Keratinocyte (primary cell): ENCODE data around the gene GTPBP6. TPM values are rescaled to one million over a fixed set of nuclear protein-coding genes. Genes with fewer than 3 reads are reported as not detected.

ENCODE experiments used
- DNase-seq: peaks from one replicate; pipeline ENCODE4 v3.0.0-alpha.2; 2011; ENCODE audit warnings: low read depth, missing footprints, low spot score
- FAIRE-seq: peaks from 2 replicates; lab custom pipeline; 2011; peaks lifted over from hg19 to GRCh38; lab: Jason Lieb, UNC
- H2AFZ ChIP-seq: 2 replicates; pipeline ENCODE4 v1.6.0; 2012; ENCODE audit warnings: low read length, control low read depth, inconsistent platforms; ENCODE audit not compliant: control insufficient read depth
- H3K27ac ChIP-seq: 2 replicates; pipeline ENCODE4 v1.5.1; 2011; ENCODE audit warnings: low read length; ENCODE audit not compliant: control insufficient read depth, insufficient read depth
- H3K27me3 ChIP-seq: 3 replicates; pipeline ENCODE4 v1.6.0; 2011; ENCODE audit warnings: low read length; ENCODE audit not compliant: control insufficient read depth, insufficient read depth; ENCODE audit errors: extremely low read depth
- H3K36me3 ChIP-seq, 2 experiments: 2 replicates in 1 of 2; 3 replicates in 1 of 2; pipeline ENCODE4 v1.5.1; 2011; ENCODE audit warnings: low read length in 2 of 2, mild to moderate bottlenecking in 1 of 2; ENCODE audit not compliant: control insufficient read depth in 2 of 2, insufficient read depth in 2 of 2; ENCODE audit errors: extremely low read depth in 1 of 2
- H3K4me1 ChIP-seq: 3 replicates; pipeline ENCODE4 v1.5.1; 2011; ENCODE audit warnings: low read length; ENCODE audit not compliant: control insufficient read depth, insufficient read depth; ENCODE audit errors: extremely low read depth
- H3K4me2 ChIP-seq: 3 replicates; pipeline ENCODE4 v1.6.0; 2011; ENCODE audit warnings: low read depth, low read length; ENCODE audit not compliant: control insufficient read depth, insufficient read depth; ENCODE audit errors: extremely low read depth
- H3K4me3 ChIP-seq, 3 experiments: fragments of 200-600 bp in 1 of 3; sonication (generic) in 1 of 3; 2 replicates in 2 of 3; 3 replicates in 1 of 3; pipeline ENCODE4 v1.5.1; 2011 to 2016; ENCODE audit warnings: low read length in 3 of 3, mild to moderate bottlenecking in 3 of 3, control low read depth in 2 of 3, inconsistent platforms in 1 of 3, low read depth in 1 of 3, mixed read lengths in 1 of 3, mixed run types in 1 of 3, moderate library complexity in 1 of 3; ENCODE audit not compliant: control insufficient read depth in 2 of 3, insufficient read depth in 2 of 3; ENCODE audit errors: extremely low read depth in 1 of 3
- H3K79me2 ChIP-seq: 2 replicates; pipeline ENCODE4 v1.6.0; 2012; ENCODE audit warnings: low read length; ENCODE audit not compliant: control insufficient read depth, insufficient read depth
- H3K9ac ChIP-seq: 3 replicates; pipeline ENCODE4 v1.6.0; 2011; ENCODE audit warnings: low read length; ENCODE audit not compliant: control insufficient read depth, insufficient read depth; ENCODE audit errors: extremely low read depth
- H3K9me1 ChIP-seq: 3 replicates; pipeline ENCODE4 v1.6.0; 2011; ENCODE audit warnings: low read length; ENCODE audit not compliant: control insufficient read depth, insufficient read depth; ENCODE audit errors: extremely low read depth
- H3K9me3 ChIP-seq: 2 replicates; pipeline ENCODE4 v1.5.1; 2012; ENCODE audit warnings: low read depth, low read length; ENCODE audit not compliant: control insufficient read depth
- H4K20me1 ChIP-seq: 3 replicates; pipeline ENCODE4 v1.6.0; 2011; ENCODE audit warnings: low read length; ENCODE audit not compliant: control insufficient read depth, insufficient read depth; ENCODE audit errors: extremely low read depth
- CTCF ChIP-seq, 3 experiments: IDR thresholded peaks in 1 of 3; conservative IDR thresholded peaks in 1 of 3; optimal IDR thresholded peaks in 1 of 3; 2 replicates in 2 of 3; 3 replicates in 1 of 3; pipeline versions ENCODE3 to v1.5.1; 2011; ENCODE audit warnings: low read length in 3 of 3, mild to moderate bottlenecking in 3 of 3, moderate library complexity in 2 of 3, control low read depth in 1 of 3, inconsistent platforms in 1 of 3; ENCODE audit not compliant: insufficient read depth in 2 of 3; ENCODE audit errors: extremely low read depth in 1 of 3
- EZH2 ChIP-seq: IDR thresholded peaks from one replicate; pipeline ENCODE4 v1.6.1; 2012; ENCODE audit warnings: inconsistent platforms, mild to moderate bottlenecking, low read length, moderate library complexity
- dilution Hi-C: fragments of 300-500 bp; cut with MboI; formaldehyde crosslinking; loops from one replicate; pipeline ENCODE4 v1.7.0; 2020; ENCODE audit warnings: low sequenced_read_pairs; ENCODE audit not compliant: extremely low pct_ligation_motif_present
- polyA plus RNA-seq, 5 experiments: library from polyadenylated mRNA; depleted of rRNA in 3 of 5; stranded (reverse) in 3 of 5; stranded (forward) in 1 of 5; unstranded in 1 of 5; fragments of >200 nt; gene quantifications; 1 replicate in 1 of 5; 2 replicates in 3 of 5; 3 replicates in 1 of 5; pipeline versions ENCODE4 v1.2.1 to v1.2.3, GENCODE V29; 2011 to 2012; ENCODE audit warnings: missing spikeins in 2 of 5, low read depth in 1 of 5, low replicate concordance in 1 of 5

The GTPBP6 gene
- polyA plus RNA-seq, 1 donor (not counting 4 experiments of a cell fraction or from before 2014, with no cell fraction given): 16.7 TPM

GRCh38 chrX:313546-313945, 5.0 kb downstream of the GTPBP6 start:
- H4K20me1 ChIP-seq: no peaks in the 10 kb centered on the region
- no peaks in the 10 kb centered on the region for H3K4me1 ChIP-seq
- H3K27me3 ChIP-seq: no peaks in the 10 kb centered on the region
- H3K4me3 ChIP-seq: no peak overlapping the region
- H3K9me1 ChIP-seq: no peaks in the 10 kb centered on the region
- no peak overlapping the region for H3K9ac ChIP-seq
- H3K27ac ChIP-seq: no peak overlapping the region
- H3K79me2 ChIP-seq: peaks cover 12% of the 10 kb centered on the region
- peaks cover 18 to 31% of the 10 kb centered on the region in 2 experiments for H3K36me3 ChIP-seq
- dilution Hi-C loops: no loop called here
- no peaks in the 10 kb centered on the region for H3K9me3 ChIP-seq
- TF ChIP-seq CTCF (optimal IDR thresholded peaks at IDR 0.05 in 1 of 3, IDR thresholded peaks at IDR 0.05 in 1 of 3, conservative IDR thresholded peaks at IDR 0.05 in 1 of 3; ENCODE audit: extremely low read depth in 1 of 3, insufficient read depth in 2 of 3, low read length in 3 of 3): no peak
- TF ChIP-seq EZH2: no peak
- no peak for FAIRE-seq
- no peak for DNase-seq
- H3K4me2 ChIP-seq: no peak overlapping the region
- no peak overlapping the region for H2AFZ ChIP-seq

GRCh38 chrX:312621-313331, 5.8 kb downstream of the GTPBP6 start:
- Histone ChIP-seq H3K9ac (no peak overlapping the region), H3K9me3 (no peaks in the 10 kb centered on the region), H3K4me3 (no peak overlapping the region), H3K27ac (no peak overlapping the region), H3K4me1 (no peaks in the 10 kb centered on the region), H3K9me1 (no peaks in the 10 kb centered on the region), H3K79me2 (peaks cover 12% of the 10 kb centered on the region), H3K4me2 (no peak overlapping the region), H3K36me3 (peaks cover 18 to 31% of the 10 kb centered on the region in 2 experiments), H3K27me3 (no peaks in the 10 kb centered on the region), H2AFZ (no peak overlapping the region), H4K20me1 (peaks cover 2% of the 10 kb centered on the region)
- TF ChIP-seq EZH2: no peak
- no peak for TF ChIP-seq CTCF (optimal IDR thresholded peaks at IDR 0.05 in 1 of 3, IDR thresholded peaks at IDR 0.05 in 1 of 3, conservative IDR thresholded peaks at IDR 0.05 in 1 of 3; ENCODE audit: extremely low read depth in 1 of 3, insufficient read depth in 2 of 3, low read length in 3 of 3)
- DNase-seq (no peak), FAIRE-seq (no peak)
- dilution Hi-C loops: no loop called here
